Measurements from ENCODE around the gene MIOS. TPM values are rescaled to one million over a fixed set of nuclear protein-coding genes. Genes with fewer than 3 reads are reported as not detected.

The MIOS gene
- total and polyA plus RNA-seq, 9 of the 15 experiments (the other 6 are each of a cell fraction or from before 2014, with no cell fraction given), result 7.8 to 47.8 (median 30.6) TPM

DNA sequence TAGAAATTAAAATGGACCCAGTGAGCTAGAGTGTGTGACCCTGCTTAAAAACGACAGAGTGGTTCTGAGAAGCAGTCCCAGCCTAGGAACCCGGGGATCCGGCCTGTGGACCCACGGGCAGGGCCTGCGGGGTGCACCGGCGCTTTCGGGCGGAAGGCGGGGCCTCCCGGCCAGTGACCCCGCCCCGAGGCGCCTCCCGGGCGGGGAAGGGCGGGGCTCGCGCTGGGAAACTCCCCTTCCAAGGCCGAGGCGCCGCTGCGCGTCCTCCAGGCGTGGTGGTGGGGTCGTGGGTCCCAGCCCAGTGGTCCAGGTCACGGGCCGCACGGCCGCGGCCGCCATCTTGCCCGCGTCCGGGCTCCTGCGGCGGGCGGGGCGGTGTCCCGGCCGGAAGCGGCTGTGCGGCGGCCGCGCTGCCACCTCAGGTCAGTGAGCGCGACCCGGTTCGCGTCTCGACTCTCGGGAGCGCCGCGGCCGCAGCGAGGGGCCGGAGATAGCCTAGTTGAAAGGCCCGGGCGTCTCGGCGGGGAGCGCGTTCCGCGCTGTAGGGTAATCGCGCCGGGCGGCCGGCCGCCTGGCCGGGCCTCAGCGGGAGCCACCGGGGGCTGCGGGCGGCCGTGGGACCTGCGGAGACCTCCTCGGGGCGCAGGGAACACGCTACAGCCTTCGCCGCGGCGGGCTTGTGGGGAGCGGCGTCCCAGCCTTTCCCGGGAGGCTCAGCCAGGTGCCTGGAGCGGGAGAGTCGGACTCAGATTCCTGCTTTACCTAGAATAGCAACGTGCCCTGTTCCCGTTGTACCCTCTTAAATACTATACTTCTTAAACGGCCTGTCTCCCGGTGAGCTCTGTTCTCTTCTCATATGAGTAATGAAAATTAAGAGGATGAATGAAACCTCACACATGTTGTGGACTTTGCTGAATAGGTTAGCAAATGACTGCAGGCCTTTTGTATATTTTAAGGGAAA is at the start of gene MIOS (continued):
- TF ChIP-seq, protein P1, sequence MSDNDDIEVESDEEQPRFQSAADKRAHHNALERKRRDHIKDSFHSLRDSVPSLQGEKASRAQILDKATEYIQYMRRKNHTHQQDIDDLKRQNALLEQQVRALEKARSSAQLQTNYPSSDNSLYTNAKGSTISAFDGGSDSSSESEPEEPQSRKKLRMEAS (CRISPR knock-in tag; IDR thresholded peaks at IDR 0.05), result peak; percentile 73
- TF ChIP-seq, protein P2, sequence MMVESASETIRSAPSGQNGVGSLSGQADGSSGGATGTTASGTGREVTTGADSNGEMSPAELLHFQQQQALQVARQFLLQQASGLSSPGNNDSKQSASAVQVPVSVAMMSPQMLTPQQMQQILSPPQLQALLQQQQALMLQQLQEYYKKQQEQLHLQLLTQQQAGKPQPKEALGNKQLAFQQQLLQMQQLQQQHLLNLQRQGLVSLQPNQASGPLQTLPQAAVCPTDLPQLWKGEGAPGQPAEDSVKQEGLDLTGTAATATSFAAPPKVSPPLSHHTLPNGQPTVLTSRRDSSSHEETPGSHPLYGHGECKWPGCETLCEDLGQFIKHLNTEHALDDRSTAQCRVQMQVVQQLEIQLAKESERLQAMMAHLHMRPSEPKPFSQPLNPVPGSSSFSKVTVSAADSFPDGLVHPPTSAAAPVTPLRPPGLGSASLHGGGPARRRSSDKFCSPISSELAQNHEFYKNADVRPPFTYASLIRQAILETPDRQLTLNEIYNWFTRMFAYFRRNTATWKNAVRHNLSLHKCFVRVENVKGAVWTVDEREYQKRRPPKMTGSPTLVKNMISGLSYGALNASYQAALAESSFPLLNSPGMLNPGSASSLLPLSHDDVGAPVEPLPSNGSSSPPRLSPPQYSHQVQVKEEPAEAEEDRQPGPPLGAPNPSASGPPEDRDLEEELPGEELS (CRISPR knock-in tag; IDR thresholded peaks at IDR 0.05; ENCODE audit: borderline replicate concordance), result no peak
- TF ChIP-seq MEIS2 (IDR thresholded peaks at IDR 0.05; ENCODE audit: partially characterized antibody), result no peak
- no peak for TF ChIP-seq SNRNP70 (optimal IDR thresholded peaks at IDR 0.05; ENCODE audit: low read depth, low read length)
- TF ChIP-seq SAP30 (IDR thresholded peaks at IDR 0.05; ENCODE audit: borderline replicate concordance, insufficient read depth, low read depth, low read length, poor library complexity, severe bottlenecking), result peak; percentile 42
- TF ChIP-seq, protein P3, sequence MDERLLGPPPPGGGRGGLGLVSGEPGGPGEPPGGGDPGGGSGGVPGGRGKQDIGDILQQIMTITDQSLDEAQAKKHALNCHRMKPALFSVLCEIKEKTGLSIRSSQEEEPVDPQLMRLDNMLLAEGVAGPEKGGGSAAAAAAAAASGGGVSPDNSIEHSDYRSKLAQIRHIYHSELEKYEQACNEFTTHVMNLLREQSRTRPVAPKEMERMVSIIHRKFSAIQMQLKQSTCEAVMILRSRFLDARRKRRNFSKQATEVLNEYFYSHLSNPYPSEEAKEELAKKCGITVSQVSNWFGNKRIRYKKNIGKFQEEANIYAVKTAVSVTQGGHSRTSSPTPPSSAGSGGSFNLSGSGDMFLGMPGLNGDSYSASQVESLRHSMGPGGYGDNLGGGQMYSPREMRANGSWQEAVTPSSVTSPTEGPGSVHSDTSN (CRISPR knock-in tag; IDR thresholded peaks at IDR 0.05; ENCODE audit: low read depth), result no peak
- TF ChIP-seq, protein P3 (tag; conservative IDR thresholded peaks at IDR 0.05; ENCODE audit: low read depth), result no peak
- TF ChIP-seq YBX1 (IDR thresholded peaks at IDR 0.05), result no peak
- TF ChIP-seq, protein P4, sequence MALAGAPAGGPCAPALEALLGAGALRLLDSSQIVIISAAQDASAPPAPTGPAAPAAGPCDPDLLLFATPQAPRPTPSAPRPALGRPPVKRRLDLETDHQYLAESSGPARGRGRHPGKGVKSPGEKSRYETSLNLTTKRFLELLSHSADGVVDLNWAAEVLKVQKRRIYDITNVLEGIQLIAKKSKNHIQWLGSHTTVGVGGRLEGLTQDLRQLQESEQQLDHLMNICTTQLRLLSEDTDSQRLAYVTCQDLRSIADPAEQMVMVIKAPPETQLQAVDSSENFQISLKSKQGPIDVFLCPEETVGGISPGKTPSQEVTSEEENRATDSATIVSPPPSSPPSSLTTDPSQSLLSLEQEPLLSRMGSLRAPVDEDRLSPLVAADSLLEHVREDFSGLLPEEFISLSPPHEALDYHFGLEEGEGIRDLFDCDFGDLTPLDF (CRISPR knock-in tag; IDR thresholded peaks at IDR 0.05), result peak; percentile 48; the same call in 1 of the 2 replicates
- TF ChIP-seq ZNF12 (CRISPR knock-in tag; IDR thresholded peaks at IDR 0.05), result no peak
- no peak for TF ChIP-seq HDAC6 (IDR thresholded peaks at IDR 0.05; ENCODE audit: low read depth, low read length)
- no peak for TF ChIP-seq DACH1 (IDR thresholded peaks at IDR 0.05; ENCODE audit: partially characterized antibody)
- no peak for TF ChIP-seq ZNF583 (CRISPR knock-in tag; IDR thresholded peaks at IDR 0.05)
- TF ChIP-seq, protein P5, sequence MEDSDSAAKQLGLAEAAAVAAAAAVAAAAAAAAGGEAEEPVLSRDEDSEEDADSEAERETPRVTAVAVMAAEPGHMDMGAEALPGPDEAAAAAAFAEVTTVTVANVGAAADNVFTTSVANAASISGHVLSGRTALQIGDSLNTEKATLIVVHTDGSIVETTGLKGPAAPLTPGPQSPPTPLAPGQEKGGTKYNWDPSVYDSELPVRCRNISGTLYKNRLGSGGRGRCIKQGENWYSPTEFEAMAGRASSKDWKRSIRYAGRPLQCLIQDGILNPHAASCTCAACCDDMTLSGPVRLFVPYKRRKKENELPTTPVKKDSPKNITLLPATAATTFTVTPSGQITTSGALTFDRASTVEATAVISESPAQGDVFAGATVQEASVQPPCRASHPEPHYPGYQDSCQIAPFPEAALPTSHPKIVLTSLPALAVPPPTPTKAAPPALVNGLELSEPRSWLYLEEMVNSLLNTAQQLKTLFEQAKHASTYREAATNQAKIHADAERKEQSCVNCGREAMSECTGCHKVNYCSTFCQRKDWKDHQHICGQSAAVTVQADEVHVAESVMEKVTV (CRISPR knock-in tag; IDR thresholded peaks at IDR 0.05), result no peak
- TF ChIP-seq HOXB6 (CRISPR knock-in tag; IDR thresholded peaks at IDR 0.05; ENCODE audit: borderline replicate concordance), result no peak
- TF ChIP-seq RAD21 (CRISPR knock-in tag; conservative IDR thresholded peaks at IDR 0.05 in 1 of 2, IDR thresholded peaks at IDR 0.05 in 1 of 2), result no peak
- no peak for TF ChIP-seq SRSF7 (optimal IDR thresholded peaks at IDR 0.05; ENCODE audit: low read depth, low read length)
- no peak for TF ChIP-seq ZNF354B (CRISPR knock-in tag; IDR thresholded peaks at IDR 0.05)
- no peak for TF ChIP-seq CBX5 (IDR thresholded peaks at IDR 0.05; ENCODE audit: borderline replicate concordance, low read depth)

Data from K562 (cell line).